ENCODE results near the gene RETN. TPM values are rescaled to one million over a fixed set of nuclear protein-coding genes. Genes with fewer than 3 reads are reported as not detected.

Gene RETN
- total and polyA plus RNA-seq, 2 of the 8 experiments (the other 6 are each of a cell fraction or from before 2014, with no cell fraction given), result not detected

DNA sequence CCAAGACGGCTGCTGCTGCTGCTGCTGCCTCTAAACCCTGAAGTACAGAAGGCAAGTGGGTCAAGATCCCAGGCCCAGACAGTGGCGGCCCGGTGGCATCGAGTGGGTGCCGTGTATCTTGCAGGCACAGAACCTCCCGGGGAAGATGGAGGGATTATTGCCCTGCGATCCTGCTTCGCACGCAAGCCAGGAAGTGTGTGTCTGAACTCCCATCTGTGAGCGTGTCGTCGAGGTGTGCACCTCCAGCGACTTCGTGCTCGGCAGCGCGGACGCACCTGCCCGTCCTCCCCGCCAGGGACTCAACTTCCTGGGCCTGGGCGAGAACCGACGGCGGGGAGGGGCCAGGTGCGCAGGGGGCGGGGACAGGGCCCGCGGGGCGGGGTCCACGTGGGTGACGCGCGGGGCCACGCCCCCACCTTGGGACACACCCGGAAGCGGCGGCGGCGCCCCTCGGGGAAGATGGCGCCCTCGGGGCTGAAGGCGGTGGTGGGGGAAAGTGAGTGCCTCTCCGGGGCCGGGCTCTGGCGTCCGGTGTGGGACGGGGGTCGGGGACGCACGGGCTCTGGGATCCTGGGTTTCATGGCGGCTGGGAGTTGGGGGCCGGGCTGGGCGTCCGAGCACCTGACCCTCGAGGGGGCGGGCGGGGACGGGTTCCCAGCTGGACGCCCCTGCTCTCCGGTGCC, 32.0 kb upstream of the RETN start, which contains the start of gene STXBP2:
STXBP2 (plus strand) TSS at position 420 of the 683 bp plus-strand sequence; CDS start at position 460, 40 bp downstream.
- DNase-seq (ENCODE audit: low read depth in 1 of 2, low spot score in 2 of 2), result peak; percentile 64 to 97
- Histone ChIP-seq H3K4me3 (ENCODE audit: extremely low read depth in 1 of 4, insufficient read depth in 2 of 4, low read depth in 3 of 4, low read length in 4 of 4) (peak within 1 kb of the TSS; percentile 67 to 88 (median 68)), H4K91ac (replicated peaks; ENCODE audit: insufficient read length, low read length) (no peak within 1 kb of the TSS), H3K23ac (ENCODE audit: insufficient read length) (no peak within 1 kb of the TSS), H4K8ac (ENCODE audit: extremely low read depth, insufficient read depth, low read length) (peak within 1 kb of the TSS; percentile 96), H2BK120ac (replicated peaks; ENCODE audit: low read depth, low read length) (no peak within 1 kb of the TSS), H2BK5ac (ENCODE audit: low read depth, low read length) (no peak within 1 kb of the TSS), H3K4me1 (replicated peaks in 1 of 4; ENCODE audit: control insufficient read depth in 3 of 4, insufficient read depth in 4 of 4, low read length in 3 of 4) (peaks cover 0 to 6% (median under 1%) of the 10 kb centered on the region in 4 experiments; a peak in 3 of 7 replicates), H3K4me2 (ENCODE audit: insufficient read depth in 1 of 2, low read depth in 2 of 2, low read length in 2 of 2) (peak within 1 kb of the TSS; percentile 34 to 85), H2AFZ (ENCODE audit: low read length) (no peak within 1 kb of the TSS), H2BK15ac (ENCODE audit: low read length) (peak within 1 kb of the TSS; percentile 98; the same call in 1 of the 2 replicates), H2BK12ac (ENCODE audit: low read depth, low read length) (peak within 1 kb of the TSS; percentile 78; the same call in 1 of the 2 replicates), H2AK5ac (ENCODE audit: low read depth, low read length) (peak within 1 kb of the TSS; percentile 34; the same call in 1 of the 2 replicates), H4K5ac (ENCODE audit: insufficient read length, low read depth, low read length) (no peak within 1 kb of the TSS), H3K79me2 (ENCODE audit: control insufficient read depth in 1 of 2, insufficient read depth in 2 of 2, low read length in 2 of 2) (peaks cover 0 to 3% of the 10 kb centered on the region in 2 experiments; a peak in 1 of 4 replicates), H3K79me1 (ENCODE audit: low read depth, low read length) (no peaks in the 10 kb centered on the region; the same call in 1 of the 2 replicates), H3K14ac (ENCODE audit: insufficient read length) (no peak within 1 kb of the TSS), H3K18ac (ENCODE audit: extremely low read depth, low read length) (no peak within 1 kb of the TSS; the same call in 1 of the 2 replicates), H3K27me3 (replicated peaks in 1 of 4; ENCODE audit: control insufficient read depth in 3 of 4, extremely low read depth in 1 of 4, insufficient read depth in 3 of 4, low read length in 3 of 4) (peaks cover 3 to 19% (median 16%) of the 10 kb centered on the region in 4 experiments), H3K4ac (replicated peaks; ENCODE audit: insufficient read length, low read depth, low read length) (peak within 1 kb of the TSS; percentile 69), H3K23me2 (ENCODE audit: low read depth, low read length) (peaks cover 5% of the 10 kb centered on the region; the same call in 1 of the 2 replicates), H3K36me3 (ENCODE audit: control insufficient read depth in 2 of 4, insufficient read depth in 4 of 4, low read length in 3 of 4) (peaks cover 0 to 6% (median 0%) of the 10 kb centered on the region in 4 experiments; a peak in 3 of 8 replicates), H3K27ac (ENCODE audit: low read depth, low read length) (0 out of 2 replicates have a peak within 1 kb of the TSS, but pooled peaks have one; percentile 23), H3K56ac (replicated peaks; ENCODE audit: insufficient read length, low read depth, low read length) (no peak within 1 kb of the TSS), H4K20me1 (replicated peaks in 1 of 2; ENCODE audit: control insufficient read depth in 1 of 2, insufficient read depth in 2 of 2, low read length in 2 of 2) (peaks cover 3 to 17% of the 10 kb centered on the region in 2 experiments), H3K9ac (replicated peaks in 1 of 4; ENCODE audit: extremely low read depth in 1 of 4, low read depth in 3 of 4, low read length in 3 of 4) (peak within 1 kb of the TSS; percentile 54 to 63 (median 56); a peak in 6 of 7 replicates), H3K9me3 (ENCODE audit: insufficient read depth in 2 of 2, low read depth in 1 of 2, low read length in 1 of 2) (no peaks in the 10 kb centered on the region; a peak in 1 of 4 replicates), H2BK20ac (ENCODE audit: low read length) (no peak within 1 kb of the TSS)
- no peak for FAIRE-seq
- POLR2A ChIA-PET (ENCODE audit: partially characterized antibody), result interaction anchor here (0.8 to 5.7 kb wide), 5 partner anchors 11 to 114 kb away, joined by 3 to 34 read pairs (median 5); partner anchors contain the start of genes CAMSAP3 and MCOLN1
- CTCF ChIA-PET (ENCODE audit: partially characterized antibody), result interaction anchor here (1.3 to 1.8 kb wide), 5 partner anchors 13 to 69 kb away, joined by 3 to 10 read pairs (median 7); no protein-coding TSS in a partner anchor
- WGBS, 2 experiments (ENCODE audit: extremely low coverage in 1 of 2, insufficient coverage in 1 of 2, insufficient read length in 1 of 2, insufficient replicate concordance in 2 of 2, low coverage in 1 of 2, low lambda C conversion rate in 2 of 2, missing lambda C conversion rate in 1 of 2), result 41% methylated on average over 16 of the region's 61 CpGs; no CpG with 5 or more reads in 1 of the 2 experiments
- TF ChIP-seq CREB1 (IDR thresholded peaks at IDR 0.05) (peak; percentile 81), GTF2F1 (IDR thresholded peaks at IDR 0.05; ENCODE audit: borderline replicate concordance, low read depth, low read length) (no peak), SP4 (IDR thresholded peaks at IDR 0.05; ENCODE audit: low read length) (peak; percentile 74; the same call in 1 of the 2 replicates)
- TF ChIP-seq, protein P1, sequence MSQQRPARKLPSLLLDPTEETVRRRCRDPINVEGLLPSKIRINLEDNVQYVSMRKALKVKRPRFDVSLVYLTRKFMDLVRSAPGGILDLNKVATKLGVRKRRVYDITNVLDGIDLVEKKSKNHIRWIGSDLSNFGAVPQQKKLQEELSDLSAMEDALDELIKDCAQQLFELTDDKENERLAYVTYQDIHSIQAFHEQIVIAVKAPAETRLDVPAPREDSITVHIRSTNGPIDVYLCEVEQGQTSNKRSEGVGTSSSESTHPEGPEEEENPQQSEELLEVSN (IDR thresholded peaks at IDR 0.05), result peak; percentile 99
- TF ChIP-seq, protein P2, sequence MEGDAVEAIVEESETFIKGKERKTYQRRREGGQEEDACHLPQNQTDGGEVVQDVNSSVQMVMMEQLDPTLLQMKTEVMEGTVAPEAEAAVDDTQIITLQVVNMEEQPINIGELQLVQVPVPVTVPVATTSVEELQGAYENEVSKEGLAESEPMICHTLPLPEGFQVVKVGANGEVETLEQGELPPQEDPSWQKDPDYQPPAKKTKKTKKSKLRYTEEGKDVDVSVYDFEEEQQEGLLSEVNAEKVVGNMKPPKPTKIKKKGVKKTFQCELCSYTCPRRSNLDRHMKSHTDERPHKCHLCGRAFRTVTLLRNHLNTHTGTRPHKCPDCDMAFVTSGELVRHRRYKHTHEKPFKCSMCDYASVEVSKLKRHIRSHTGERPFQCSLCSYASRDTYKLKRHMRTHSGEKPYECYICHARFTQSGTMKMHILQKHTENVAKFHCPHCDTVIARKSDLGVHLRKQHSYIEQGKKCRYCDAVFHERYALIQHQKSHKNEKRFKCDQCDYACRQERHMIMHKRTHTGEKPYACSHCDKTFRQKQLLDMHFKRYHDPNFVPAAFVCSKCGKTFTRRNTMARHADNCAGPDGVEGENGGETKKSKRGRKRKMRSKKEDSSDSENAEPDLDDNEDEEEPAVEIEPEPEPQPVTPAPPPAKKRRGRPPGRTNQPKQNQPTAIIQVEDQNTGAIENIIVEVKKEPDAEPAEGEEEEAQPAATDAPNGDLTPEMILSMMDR (IDR thresholded peaks at IDR 0.05; ENCODE audit: control extremely low read depth in 1 of 3, insufficient read depth in 1 of 3, low read depth in 1 of 3, low read length in 3 of 3), result peak in 1 of 3 experiments; percentile 6; a peak in 1 of 4 replicates
- TF ChIP-seq, protein P3, sequence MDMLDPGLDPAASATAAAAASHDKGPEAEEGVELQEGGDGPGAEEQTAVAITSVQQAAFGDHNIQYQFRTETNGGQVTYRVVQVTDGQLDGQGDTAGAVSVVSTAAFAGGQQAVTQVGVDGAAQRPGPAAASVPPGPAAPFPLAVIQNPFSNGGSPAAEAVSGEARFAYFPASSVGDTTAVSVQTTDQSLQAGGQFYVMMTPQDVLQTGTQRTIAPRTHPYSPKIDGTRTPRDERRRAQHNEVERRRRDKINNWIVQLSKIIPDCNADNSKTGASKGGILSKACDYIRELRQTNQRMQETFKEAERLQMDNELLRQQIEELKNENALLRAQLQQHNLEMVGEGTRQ (IDR thresholded peaks at IDR 0.05; ENCODE audit: low read length), result peak; percentile 39; the same call in 1 of the 2 replicates

Measured in H1 (cell line).